H9 (cell line): ENCODE measurements around the gene STAB2. TPM values are rescaled to one million over a fixed set of nuclear protein-coding genes. Genes with fewer than 3 reads are reported as not detected.
A peak's percentile ranks its signal among the peaks of the same experiment; 100 is the strongest.

Experiments used
- DNase-seq: peaks from one replicate; pipeline ENCODE4 v3.0.0-alpha.2; 2017
- H2AFZ ChIP-seq: one replicate; pipeline ENCODE4 v1.6.1; 2013; ENCODE audit warnings: mild to moderate bottlenecking, low read length, control low read depth, moderate library complexity
- H2AK5ac ChIP-seq: 2 replicates; pipeline ENCODE4 v1.6.1; 2013; ENCODE audit warnings: low read length, control low read depth, mixed read lengths; ENCODE audit not compliant: insufficient read length
- H2BK120ac ChIP-seq: one replicate; pipeline ENCODE4 v1.6.1; 2013; ENCODE audit warnings: low read depth, mild to moderate bottlenecking, low read length, control low read depth, inconsistent platforms; ENCODE audit not compliant: poor library complexity, severe bottlenecking
- H2BK12ac ChIP-seq: 2 replicates; pipeline ENCODE4 v1.6.1; 2013; ENCODE audit warnings: low read length, control low read depth, mixed read lengths, low read depth; ENCODE audit not compliant: insufficient read length
- H2BK15ac ChIP-seq: 2 replicates; pipeline ENCODE4 v1.6.1; 2013; ENCODE audit warnings: low read depth, low read length, control low read depth
- H2BK20ac ChIP-seq: one replicate; pipeline ENCODE4 v1.6.1; 2013; ENCODE audit warnings: low read depth, mild to moderate bottlenecking, low read length, control low read depth, inconsistent platforms; ENCODE audit not compliant: poor library complexity, severe bottlenecking
- H2BK5ac ChIP-seq: 2 replicates; pipeline ENCODE4 v1.6.1; 2013; ENCODE audit warnings: low read length, control low read depth, mixed read lengths; ENCODE audit not compliant: insufficient read length
- H3K14ac ChIP-seq: 2 replicates; pipeline ENCODE4 v1.6.1; 2013; ENCODE audit warnings: low read length, control low read depth; ENCODE audit not compliant: insufficient read depth
- H3K18ac ChIP-seq: 2 replicates; pipeline ENCODE4 v1.6.1; 2013; ENCODE audit warnings: low read depth, mild to moderate bottlenecking, mixed read lengths, low read length, control low read depth; ENCODE audit not compliant: insufficient read length
- H3K23ac ChIP-seq: 2 replicates; pipeline ENCODE4 v1.6.1; 2013; ENCODE audit warnings: low read length, control low read depth, mixed read lengths, low read depth; ENCODE audit not compliant: insufficient read length
- H3K23me2 ChIP-seq: 2 replicates; pipeline ENCODE4 v1.6.1; 2013; ENCODE audit warnings: low read depth, mild to moderate bottlenecking, mixed read lengths, low read length, control low read depth; ENCODE audit not compliant: insufficient read length, poor library complexity, severe bottlenecking
- H3K27ac ChIP-seq: 2 replicates; pipeline ENCODE4 v1.5.1; 2013; ENCODE audit warnings: low read length, control low read depth, mixed read lengths, low read depth; ENCODE audit not compliant: insufficient read length
- H3K27me3 ChIP-seq: 2 replicates; pipeline ENCODE4 v1.6.1; 2013; ENCODE audit warnings: low read length, control low read depth, inconsistent platforms; ENCODE audit not compliant: insufficient read depth
- H3K4ac ChIP-seq: 2 replicates; pipeline ENCODE4 v1.6.1; 2013; ENCODE audit warnings: low read depth, mild to moderate bottlenecking, control low read depth, inconsistent platforms, low read length, moderate library complexity
- H3K4me1 ChIP-seq: 2 replicates; pipeline ENCODE4 v1.6.1; 2013; ENCODE audit warnings: low read length, control low read depth, inconsistent platforms; ENCODE audit not compliant: insufficient read depth
- H3K4me2 ChIP-seq: 2 replicates; pipeline ENCODE4 v1.6.1; 2013; ENCODE audit warnings: low read length, control low read depth, mixed read lengths; ENCODE audit not compliant: insufficient read length, insufficient read depth
- H3K56ac ChIP-seq: 2 replicates; pipeline ENCODE4 v1.6.1; 2013; ENCODE audit warnings: low read depth, mild to moderate bottlenecking, mixed read lengths, low read length, control low read depth; ENCODE audit not compliant: insufficient read length
- H3K79me1 ChIP-seq: 2 replicates; pipeline ENCODE4 v1.6.1; 2013; ENCODE audit warnings: low read depth, mild to moderate bottlenecking, moderate library complexity, low read length, control low read depth, inconsistent platforms; ENCODE audit not compliant: insufficient read depth, poor library complexity, severe bottlenecking
- H3K79me2 ChIP-seq: 2 replicates; pipeline ENCODE4 v1.6.1; 2013; ENCODE audit warnings: low read length, control low read depth, inconsistent platforms; ENCODE audit not compliant: insufficient read depth
- H3K9ac ChIP-seq: 2 replicates; pipeline ENCODE4 v1.6.1; 2013; ENCODE audit warnings: low read length, control low read depth, mixed read lengths; ENCODE audit not compliant: insufficient read length; ENCODE audit errors: extremely low read depth
- H3K9me3 ChIP-seq: one replicate; pipeline ENCODE4 v1.6.1; 2013; ENCODE audit warnings: low read depth, low read length, inconsistent platforms; ENCODE audit not compliant: control insufficient read depth
- H3T11ph ChIP-seq: one replicate; pipeline ENCODE4 v1.6.1; 2013; ENCODE audit warnings: mild to moderate bottlenecking, low read length, control low read depth, inconsistent platforms
- H4K20me1 ChIP-seq: one replicate; pipeline ENCODE4 v1.6.1; 2013; ENCODE audit not compliant: control insufficient read depth, insufficient read length, insufficient read depth
- H4K5ac ChIP-seq: 2 replicates; pipeline ENCODE4 v1.6.1; 2013; ENCODE audit warnings: low read depth, mild to moderate bottlenecking, mixed read lengths, low read length, control low read depth; ENCODE audit not compliant: insufficient read length
- H4K8ac ChIP-seq: replicated peaks from 2 replicates; pipeline ENCODE4 v1.6.1; 2013; ENCODE audit warnings: low read length, control low read depth, mixed read lengths, low read depth; ENCODE audit not compliant: insufficient read length
- H4K91ac ChIP-seq: 2 replicates; pipeline ENCODE4 v1.6.1; 2013; ENCODE audit warnings: low read depth, mild to moderate bottlenecking, moderate library complexity, mixed read lengths, low read length, control low read depth; ENCODE audit not compliant: insufficient read length
- H3K27ac Mint-ChIP-seq, 3 experiments: 2 replicates in 2 of 3; 3 replicates in 1 of 3; pipeline ENCODE4 v1.8.0; 2020 to 2021; ENCODE audit warnings: mixed read lengths in 3 of 3, mild to moderate bottlenecking in 1 of 3, moderate library complexity in 1 of 3
- H3K27me3 Mint-ChIP-seq: 2 replicates; pipeline ENCODE4 v1.8.0; 2021; ENCODE audit warnings: low read depth, mild to moderate bottlenecking, moderate library complexity, mixed read lengths
- H3K36me3 Mint-ChIP-seq, 3 experiments: 2 replicates in 2 of 3; 3 replicates in 1 of 3; pipeline ENCODE4 v1.8.0; 2020 to 2021; ENCODE audit warnings: low read depth in 3 of 3, mixed read lengths in 3 of 3; ENCODE audit not compliant: insufficient read depth in 1 of 3
- H3K4me1 Mint-ChIP-seq, 2 experiments: 2 replicates each; pipeline ENCODE4 v1.8.0; 2020; ENCODE audit warnings: mixed read lengths in 2 of 2
- H3K4me3 Mint-ChIP-seq, 2 experiments: 2 replicates in 1 of 2; 3 replicates in 1 of 2; pipeline ENCODE4 v1.8.0; 2020 to 2021; ENCODE audit warnings: mild to moderate bottlenecking in 2 of 2, mixed read lengths in 2 of 2, moderate library complexity in 1 of 2
- H3K9me3 Mint-ChIP-seq, 2 experiments: 2 replicates in 1 of 2; 3 replicates in 1 of 2; pipeline ENCODE4 v1.8.0; 2020; ENCODE audit warnings: mild to moderate bottlenecking in 2 of 2, mixed read lengths in 2 of 2, moderate library complexity in 1 of 2
- WGBS: extraction: QIAGEN DNeasy Blood & Tissue Kit; methylation state at CpG from one replicate; pipeline ENCODE4 v1.1.7; 2013; ENCODE audit warnings: missing lambda C conversion rate, low lambda C conversion rate, mixed read lengths; ENCODE audit not compliant: insufficient read length; ENCODE audit errors: extremely low coverage; 5-methylcytosine and 5-hydroxymethylcytosine counted together
- total RNA-seq: library from RNA; stranded (reverse); gene quantifications from 2 replicates; pipeline ENCODE4 v1.2.1, GENCODE V29; 2021
- TF ChIP-seq, protein P1 (sequence below): fragments of 200-600 bp; sonication (generic); conservative IDR thresholded peaks from 3 replicates; pipeline ENCODE4 v1.8.0; 2021; ENCODE audit warnings: antibody characterized with exemption, mild to moderate bottlenecking

STAB2 gene
- total RNA-seq, 1 experiment from 2014 or later, result 0.02 TPM

DNA sequence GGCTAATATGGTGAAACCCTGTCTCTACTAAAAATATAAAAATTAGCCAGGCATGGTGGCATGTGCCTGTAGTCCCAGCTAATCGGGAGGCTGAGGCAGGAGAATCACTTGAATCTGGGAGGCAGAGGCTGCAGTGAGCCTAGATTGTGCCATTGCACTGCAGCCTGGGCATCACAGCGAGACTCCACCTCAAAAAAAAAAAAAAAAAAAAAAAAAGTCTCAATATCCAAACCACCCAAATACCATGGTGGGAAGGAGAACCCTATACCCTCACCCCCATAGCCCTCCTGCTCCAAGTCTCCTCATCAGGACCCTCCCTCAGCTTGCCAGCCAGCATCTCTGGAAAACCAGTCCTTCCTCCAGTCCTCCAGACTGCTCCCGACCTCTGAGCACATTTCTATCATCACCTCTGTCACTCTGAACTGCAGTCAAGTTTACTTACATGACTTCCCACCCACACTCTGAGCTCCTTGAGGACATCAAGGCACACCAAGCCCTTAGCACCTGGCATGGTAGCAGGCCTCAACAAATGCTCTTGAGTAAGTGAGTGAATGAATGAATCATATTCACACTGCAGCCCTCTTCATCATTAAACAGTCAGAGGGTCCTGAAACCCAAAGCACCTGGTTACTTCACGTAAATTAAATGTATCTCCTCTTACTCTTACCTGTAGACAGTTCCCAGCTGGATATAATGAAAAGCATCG lies 218.7 kb downstream of the STAB2 start:
- no peak overlapping the region for H2BK15ac ChIP-seq
- H3K4me1 ChIP-seq, result no peaks in the 10 kb centered on the region; the same call in 1 of the 2 replicates
- Mint-ChIP-seq H3K9me3 (no peaks in the 10 kb centered on the region), H3K27ac (peak overlapping the region in 2 of 3 experiments; percentile 30 to 81; a peak in 3 of 7 replicates), H3K36me3 (peaks cover 7 to 25% (median 7%) of the 10 kb centered on the region in 3 experiments; a peak in 6 of 7 replicates), H3K4me3 (no peak overlapping the region), H3K27me3 (no peaks in the 10 kb centered on the region), H3K4me1 (peaks cover 8 to 10% of the 10 kb centered on the region in 2 experiments)
- H2AK5ac ChIP-seq, result no peak overlapping the region
- no peak overlapping the region for H3K18ac ChIP-seq
- no peaks in the 10 kb centered on the region for H3K9me3 ChIP-seq
- H4K8ac ChIP-seq, result no peak overlapping the region
- H3K56ac ChIP-seq, result no peak overlapping the region
- no peak overlapping the region for H3T11ph ChIP-seq
- H3K27ac ChIP-seq, result no peak overlapping the region
- no peak overlapping the region for H3K23ac ChIP-seq
- no peak overlapping the region for H3K14ac ChIP-seq
- H3K9ac ChIP-seq, result no peak overlapping the region
- no peaks in the 10 kb centered on the region for H3K23me2 ChIP-seq
- H3K79me1 ChIP-seq, result peaks cover 3% of the 10 kb centered on the region
- no peak overlapping the region for H3K4ac ChIP-seq
- H2BK12ac ChIP-seq, result no peak overlapping the region
- no peaks in the 10 kb centered on the region for H3K79me2 ChIP-seq
- no peak overlapping the region for H2AFZ ChIP-seq
- no peak for DNase-seq
- WGBS, result no CpG with 5 or more reads among the region's 5 CpGs
- no peaks in the 10 kb centered on the region for H3K27me3 ChIP-seq
- H2BK20ac ChIP-seq, result no peak overlapping the region
- H3K4me2 ChIP-seq, result no peak overlapping the region
- H4K91ac ChIP-seq, result no peak overlapping the region
- H4K5ac ChIP-seq, result no peak overlapping the region
- H4K20me1 ChIP-seq, result no peaks in the 10 kb centered on the region
- H2BK120ac ChIP-seq, result no peak overlapping the region
- TF ChIP-seq, protein P1, sequence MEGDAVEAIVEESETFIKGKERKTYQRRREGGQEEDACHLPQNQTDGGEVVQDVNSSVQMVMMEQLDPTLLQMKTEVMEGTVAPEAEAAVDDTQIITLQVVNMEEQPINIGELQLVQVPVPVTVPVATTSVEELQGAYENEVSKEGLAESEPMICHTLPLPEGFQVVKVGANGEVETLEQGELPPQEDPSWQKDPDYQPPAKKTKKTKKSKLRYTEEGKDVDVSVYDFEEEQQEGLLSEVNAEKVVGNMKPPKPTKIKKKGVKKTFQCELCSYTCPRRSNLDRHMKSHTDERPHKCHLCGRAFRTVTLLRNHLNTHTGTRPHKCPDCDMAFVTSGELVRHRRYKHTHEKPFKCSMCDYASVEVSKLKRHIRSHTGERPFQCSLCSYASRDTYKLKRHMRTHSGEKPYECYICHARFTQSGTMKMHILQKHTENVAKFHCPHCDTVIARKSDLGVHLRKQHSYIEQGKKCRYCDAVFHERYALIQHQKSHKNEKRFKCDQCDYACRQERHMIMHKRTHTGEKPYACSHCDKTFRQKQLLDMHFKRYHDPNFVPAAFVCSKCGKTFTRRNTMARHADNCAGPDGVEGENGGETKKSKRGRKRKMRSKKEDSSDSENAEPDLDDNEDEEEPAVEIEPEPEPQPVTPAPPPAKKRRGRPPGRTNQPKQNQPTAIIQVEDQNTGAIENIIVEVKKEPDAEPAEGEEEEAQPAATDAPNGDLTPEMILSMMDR, result no peak
- H2BK5ac ChIP-seq, result no peak overlapping the region
